Chondrocyte (in vitro differentiated cells): ENCODE measurements around the gene KCNK16. TPM values are rescaled to one million over a fixed set of nuclear protein-coding genes. Genes with fewer than 3 reads are reported as not detected.

Source experiments
- DNase-seq: peaks from one replicate; pipeline ENCODE4 v3.0.0; 2021; ENCODE audit warnings: mixed read lengths, low spot score
- H3K27ac Mint-ChIP-seq: one replicate; pipeline ENCODE4 v1.8.0; 2021; ENCODE audit warnings: mild to moderate bottlenecking, moderate library complexity, mixed read lengths; ENCODE audit not compliant: unreplicated experiment
- H3K27me3 Mint-ChIP-seq: 2 replicates; pipeline ENCODE4 v1.8.0; 2021; ENCODE audit warnings: low read depth, mixed read lengths
- H3K36me3 Mint-ChIP-seq: 2 replicates; pipeline ENCODE4 v1.8.0; 2021; ENCODE audit warnings: low read depth, mixed read lengths
- H3K4me1 Mint-ChIP-seq: 2 replicates; pipeline ENCODE4 v1.8.0; 2021; ENCODE audit warnings: low read depth, mild to moderate bottlenecking, mixed read lengths
- H3K4me3 Mint-ChIP-seq: one replicate; pipeline ENCODE4 v1.8.0; 2021; ENCODE audit warnings: mild to moderate bottlenecking, moderate library complexity, mixed read lengths; ENCODE audit not compliant: unreplicated experiment
- H3K9me3 Mint-ChIP-seq: 2 replicates; pipeline ENCODE4 v1.8.0; 2021; ENCODE audit warnings: low read depth, mixed read lengths
- CTCF ChIP-seq: fragments of 200-600 bp; sonication (generic); IDR thresholded peaks from 2 replicates; pipeline ENCODE4 v1.5.0; 2021; ENCODE audit warnings: antibody characterized with exemption, mild to moderate bottlenecking, moderate library complexity
- total RNA-seq: library from RNA; stranded (reverse); gene quantifications from 3 replicates; pipeline ENCODE4 v1.2.1, GENCODE V29; 2021

The KCNK16 gene
- total RNA-seq, 1 donor from 2014 or later: not detected

GRCh38 chr6:39282774-39283173, 39.7 kb downstream of the KCNK16 start:
- no peak for TF ChIP-seq CTCF
- Mint-ChIP-seq H3K27ac (no peak overlapping the region), H3K27me3 (peaks cover 16% of the 10 kb centered on the region), H3K9me3 (no peaks in the 10 kb centered on the region), H3K36me3 (no peaks in the 10 kb centered on the region), H3K4me1 (no peaks in the 10 kb centered on the region), H3K4me3 (no peak overlapping the region)
- no peak for DNase-seq

GRCh38 chr6:39281312-39281980, 41.1 kb downstream of the KCNK16 start:
- Mint-ChIP-seq H3K27me3 (peaks cover 25% of the 10 kb centered on the region), H3K36me3 (no peaks in the 10 kb centered on the region), H3K4me3 (no peak overlapping the region), H3K9me3 (no peaks in the 10 kb centered on the region), H3K4me1 (no peaks in the 10 kb centered on the region), H3K27ac (no peak overlapping the region)
- no peak for TF ChIP-seq CTCF
- no peak for DNase-seq

GRCh38 chr6:39280247-39280731, 42.2 kb downstream of the KCNK16 start:
- Mint-ChIP-seq H3K27ac (no peak overlapping the region), H3K27me3 (peaks cover 28% of the 10 kb centered on the region), H3K4me1 (no peaks in the 10 kb centered on the region), H3K9me3 (no peaks in the 10 kb centered on the region), H3K4me3 (no peak overlapping the region), H3K36me3 (no peaks in the 10 kb centered on the region)
- no peak for TF ChIP-seq CTCF
- no peak for DNase-seq

- H3K27me3 Mint-ChIP-seq: peaks cover 35% of the 10 kb centered on the region
- no peaks in the 10 kb centered on the region for H3K36me3 Mint-ChIP-seq
- no peak overlapping the region for H3K4me3 Mint-ChIP-seq
- no peaks in the 10 kb centered on the region for H3K4me1 Mint-ChIP-seq
- H3K27ac Mint-ChIP-seq: no peak overlapping the region
- TF ChIP-seq CTCF: no peak
- DNase-seq: no peak
- no peaks in the 10 kb centered on the region for H3K9me3 Mint-ChIP-seq
Observed at GRCh38 chr6:39279539-39279938, 43.0 kb downstream of the KCNK16 start.

- DNase-seq: no peak
- peaks cover 40% of the 10 kb centered on the region for H3K27me3 Mint-ChIP-seq
- no peaks in the 10 kb centered on the region for H3K36me3 Mint-ChIP-seq
- no peaks in the 10 kb centered on the region for H3K4me1 Mint-ChIP-seq
- H3K4me3 Mint-ChIP-seq: no peak overlapping the region
- TF ChIP-seq CTCF: no peak
- H3K27ac Mint-ChIP-seq: no peak overlapping the region
- H3K9me3 Mint-ChIP-seq: no peaks in the 10 kb centered on the region
Observed at GRCh38 chr6:39276379-39276995, 46.0 kb downstream of the KCNK16 start.
